GM21723 (cell line): ENCODE results near the gene UBL7.

Source experiments
- ATAC-seq: cut with Tn5 transposase; IDR thresholded peaks from one replicate; pipeline ENCODE4 v1.9.1; 2021; ENCODE audit warnings: mild to moderate bottlenecking, moderate library complexity; ENCODE audit not compliant: unreplicated experiment

Gene UBL7

DNA sequence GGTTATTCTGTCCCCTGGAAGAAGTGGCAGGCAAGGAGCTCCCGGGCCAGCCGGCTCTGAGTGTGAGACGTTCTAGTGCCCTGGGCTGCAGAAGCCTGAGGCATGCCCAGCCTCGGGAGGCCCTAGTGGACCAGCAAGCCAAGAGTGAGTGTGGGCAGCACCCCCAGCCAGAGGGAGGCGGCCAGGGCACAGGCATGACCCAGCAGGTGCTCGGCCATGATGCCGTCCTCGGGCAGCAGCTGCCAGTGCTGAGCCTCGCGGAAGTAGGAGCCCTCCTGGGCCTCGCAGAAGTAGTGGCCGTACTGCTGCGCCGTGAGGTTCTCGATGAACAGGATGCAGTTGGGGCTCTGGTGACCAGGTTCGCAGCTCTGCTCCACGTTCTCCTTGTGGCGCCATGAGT, 50.5 kb downstream of the UBL7 start:
- no peak for ATAC-seq

DNA sequence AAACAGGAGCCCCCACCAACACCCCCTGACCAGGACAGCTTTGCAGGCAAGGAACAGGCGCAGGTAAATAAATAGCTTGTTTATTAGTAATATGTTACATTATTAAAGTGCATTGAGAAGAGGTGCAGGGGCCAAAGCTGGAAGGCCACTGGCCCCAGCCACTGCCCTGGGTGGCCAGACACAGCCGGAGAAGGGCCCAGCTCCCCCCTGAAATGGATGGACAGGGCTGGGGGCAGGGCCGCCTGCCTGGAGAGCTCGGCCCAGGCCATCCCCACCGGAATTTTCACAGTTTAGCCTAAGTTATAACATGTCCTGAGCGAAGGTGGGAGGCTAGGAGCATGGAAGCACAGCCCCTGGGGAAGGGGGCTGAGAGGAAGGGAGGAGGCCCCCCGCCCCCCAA, 51.7 kb downstream of the UBL7 start:
- no peak for ATAC-seq

DNA sequence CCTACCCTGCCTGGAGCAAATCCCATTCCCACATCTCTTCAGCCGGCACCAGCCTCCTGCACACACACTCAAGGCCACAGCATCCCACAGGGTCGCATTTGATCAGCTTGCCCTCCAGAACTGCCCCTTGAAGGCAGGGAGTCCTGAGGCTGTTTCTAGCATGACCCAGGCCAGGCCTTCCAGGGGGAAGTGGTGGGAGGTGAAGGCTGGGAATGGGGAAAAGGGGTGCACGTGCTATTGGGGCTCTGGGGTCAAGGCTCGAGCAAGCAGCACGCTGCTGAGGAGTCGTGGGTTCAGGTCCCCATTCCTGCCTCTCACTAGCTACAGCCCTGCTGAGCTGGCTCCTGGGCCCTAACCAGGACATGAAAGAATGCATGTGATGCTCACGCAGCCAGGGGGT, 52.1 kb downstream of the UBL7 start:
- no peak for ATAC-seq

DNA sequence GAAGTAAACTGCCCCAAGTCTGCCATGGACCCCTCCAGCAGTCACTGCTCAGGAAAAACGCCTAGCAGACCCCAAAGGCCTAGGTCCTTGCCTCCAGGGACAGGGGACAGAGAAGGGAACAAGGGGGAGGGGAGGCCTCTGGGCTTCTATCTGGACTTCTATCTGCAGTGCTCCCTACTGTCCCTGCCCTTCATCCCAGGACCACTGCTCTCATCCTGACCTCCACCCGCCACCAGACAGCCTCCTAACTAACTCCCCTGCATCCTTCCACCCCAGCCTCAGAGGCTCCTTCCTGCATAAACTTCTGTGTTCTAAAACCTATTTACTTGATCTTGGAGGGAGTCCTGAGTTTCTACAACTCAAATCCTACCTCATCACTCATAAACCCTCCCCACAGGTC, 52.6 kb downstream of the UBL7 start:
- ATAC-seq = no peak

DNA sequence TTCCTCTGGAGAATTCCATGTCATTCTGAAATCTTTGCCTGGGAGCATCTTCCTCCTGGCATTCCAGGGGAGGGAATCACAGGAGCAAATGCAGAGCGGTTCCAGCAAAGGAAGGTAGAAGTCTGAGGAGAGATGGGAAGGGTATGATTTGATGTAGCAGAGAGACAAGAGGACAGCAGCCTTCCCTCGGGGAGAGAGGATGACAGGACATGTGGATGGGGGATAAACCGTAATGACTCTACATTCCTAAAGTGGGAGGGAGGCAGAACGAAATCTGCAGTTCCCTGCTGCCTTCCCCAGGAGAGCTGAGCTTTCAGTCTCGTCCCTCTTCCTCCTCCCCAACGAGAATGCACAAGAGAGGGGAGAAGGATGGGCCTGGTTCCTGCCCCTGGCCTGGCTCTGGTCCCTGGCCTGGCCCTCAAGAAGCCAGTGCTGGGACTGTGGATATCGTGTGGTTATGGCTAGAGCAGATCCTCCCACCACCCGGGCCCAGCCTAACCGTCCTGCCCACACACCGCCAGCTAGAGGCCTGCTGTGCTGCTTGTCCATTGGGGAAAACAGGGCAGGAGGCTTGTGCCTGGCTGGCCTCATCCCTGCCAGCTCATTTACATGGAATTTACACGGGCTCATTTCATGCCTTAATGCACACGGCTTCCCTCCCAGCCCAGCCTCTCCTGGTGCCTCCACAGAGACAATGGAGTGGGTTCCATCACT, 53.8 kb downstream of the UBL7 start:
- ATAC-seq = no peak

DNA sequence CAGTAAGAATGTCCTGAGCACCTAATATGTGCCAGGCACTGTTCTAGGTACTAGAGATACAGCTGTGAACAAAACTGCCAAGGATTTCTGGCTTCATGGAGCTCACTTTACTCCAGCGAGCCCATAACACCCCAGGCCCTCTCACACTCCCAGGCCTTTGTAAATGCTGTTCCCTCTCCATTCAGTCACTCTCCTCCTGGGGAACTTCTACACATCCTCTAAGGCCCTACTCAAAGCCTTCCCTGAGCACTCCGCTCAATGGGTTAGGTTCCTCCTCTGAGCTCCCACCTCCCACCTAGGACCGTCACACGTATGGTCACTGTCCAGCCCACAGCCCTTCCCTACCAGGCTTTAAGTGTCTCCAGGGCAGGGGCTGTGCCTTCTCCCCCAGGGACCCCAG, 54.4 kb downstream of the UBL7 start:
- no peak for ATAC-seq

DNA sequence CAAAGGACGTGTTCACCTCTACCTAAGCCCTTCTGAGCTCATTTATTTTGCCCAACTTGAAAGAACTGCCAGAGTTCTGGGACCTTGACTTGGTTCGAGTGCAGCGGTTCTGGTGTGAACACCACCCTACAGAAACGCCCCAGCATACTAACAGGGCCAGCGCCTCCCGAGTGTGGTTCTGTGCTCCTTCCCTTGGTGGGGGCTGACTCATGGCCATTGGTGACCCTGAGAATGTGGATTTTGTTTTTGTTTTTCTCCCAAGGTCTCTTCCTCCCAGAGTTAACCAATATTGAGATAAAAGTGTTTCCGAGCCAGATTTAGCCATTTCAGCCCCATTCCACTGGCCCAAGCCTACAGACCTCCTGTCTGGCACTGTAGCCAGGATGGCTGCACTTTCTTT, 55.1 kb downstream of the UBL7 start:
- ATAC-seq = no peak

DNA sequence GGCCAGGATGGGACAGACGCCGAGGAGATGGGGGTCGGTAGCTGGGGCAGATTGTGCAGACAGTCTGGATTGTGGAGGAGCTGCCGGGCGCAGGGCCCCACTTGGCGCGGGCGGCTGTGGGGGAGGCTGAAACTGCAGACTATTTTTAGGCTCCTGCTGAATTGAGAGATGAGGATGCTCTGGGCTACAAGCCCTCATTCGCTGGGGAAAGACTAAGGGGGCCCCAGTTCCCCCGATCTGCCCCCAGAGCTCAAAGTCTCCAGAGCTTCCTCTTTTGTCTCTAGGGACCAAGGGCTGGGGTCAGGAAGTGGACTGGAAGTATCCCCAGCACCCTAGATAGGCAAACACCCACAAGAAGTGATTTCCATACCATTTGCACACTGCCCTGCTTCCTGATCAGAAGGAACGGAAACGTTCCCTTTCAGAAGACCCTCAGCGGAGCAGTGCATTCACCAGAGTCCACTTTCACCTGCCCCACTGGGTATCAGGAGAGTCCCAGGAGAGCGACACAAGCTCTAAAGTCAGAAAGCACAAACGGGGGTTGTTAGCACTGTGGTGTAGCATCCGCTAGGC, 56.9 kb downstream of the UBL7 start:
- peak; percentile 36 for ATAC-seq

DNA sequence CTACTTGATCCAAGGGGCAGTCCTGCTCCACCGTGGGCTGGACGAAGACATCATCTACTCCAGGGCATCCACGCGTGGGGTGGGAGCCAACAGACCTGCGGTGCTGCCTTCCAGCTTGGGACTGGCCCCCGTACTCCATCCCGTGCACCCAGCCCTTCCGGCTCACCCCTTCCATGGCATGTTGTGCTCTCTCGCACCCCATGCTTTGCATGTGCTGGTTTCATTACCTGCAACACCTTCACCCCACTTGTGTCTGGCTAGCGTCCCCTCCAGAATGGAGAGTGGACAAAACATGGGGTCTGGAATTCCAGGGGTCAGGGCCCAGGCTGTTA, 57.4 kb downstream of the UBL7 start:
- ATAC-seq = no peak

DNA sequence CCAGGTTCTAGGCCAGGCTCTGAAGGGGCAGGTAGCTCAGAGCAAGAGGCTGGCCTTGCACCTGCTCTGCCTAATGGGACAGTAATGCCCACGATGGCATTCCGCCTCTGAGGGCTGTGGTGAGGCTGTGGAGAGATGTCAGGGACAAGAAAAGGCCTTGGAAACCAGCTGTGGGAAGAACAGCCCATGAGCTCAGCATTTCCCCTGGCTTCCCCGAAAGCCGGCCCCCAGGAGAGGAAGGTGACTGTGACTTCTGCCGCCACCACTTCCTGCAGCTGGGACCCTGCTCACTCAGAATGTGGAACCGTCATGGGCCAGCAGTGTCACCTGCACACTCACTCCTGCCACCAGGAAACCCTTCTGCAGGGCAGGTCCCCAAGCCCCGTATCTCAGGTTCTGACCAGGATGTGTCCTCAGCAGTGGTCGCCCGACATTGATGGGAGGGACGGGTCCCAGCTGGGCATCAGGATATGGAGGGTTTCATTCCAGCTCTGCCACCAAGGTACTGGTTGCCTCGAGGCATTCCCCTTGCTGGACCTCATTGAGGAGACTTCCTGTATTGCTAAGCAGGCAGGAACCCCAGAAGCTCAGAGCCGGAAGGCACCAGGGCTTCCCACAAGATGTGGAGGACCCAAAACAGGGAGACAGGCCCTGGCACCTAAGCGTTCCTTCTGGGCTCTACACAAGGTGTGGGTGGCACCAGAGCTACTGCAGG, 57.9 kb downstream of the UBL7 start:
- ATAC-seq = peak; percentile 36

DNA sequence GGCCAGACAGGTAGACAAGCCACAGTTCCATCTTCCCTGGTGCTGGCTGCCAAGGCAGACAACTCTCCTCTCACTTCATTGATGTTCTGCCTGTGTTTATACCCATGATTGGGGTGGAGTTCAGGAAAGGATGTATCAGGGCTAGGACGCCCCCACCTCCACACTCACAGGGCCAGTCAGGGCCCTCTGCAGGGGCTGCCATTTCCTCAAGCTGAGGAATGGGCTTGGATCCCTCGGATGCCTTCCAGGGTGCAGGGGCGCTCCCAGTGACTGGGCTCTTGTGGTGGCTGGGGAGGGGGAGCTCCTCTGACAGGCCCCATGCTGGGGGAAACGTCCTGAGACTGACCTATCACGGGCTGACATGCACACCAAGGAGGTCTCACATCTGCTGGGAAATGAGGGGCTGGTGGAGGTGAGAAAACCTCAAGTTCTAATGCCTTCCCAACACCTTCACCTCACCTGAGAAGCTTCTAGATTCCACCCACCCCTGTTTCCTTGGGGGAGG, 58.6 kb downstream of the UBL7 start:
- no peak for ATAC-seq

DNA sequence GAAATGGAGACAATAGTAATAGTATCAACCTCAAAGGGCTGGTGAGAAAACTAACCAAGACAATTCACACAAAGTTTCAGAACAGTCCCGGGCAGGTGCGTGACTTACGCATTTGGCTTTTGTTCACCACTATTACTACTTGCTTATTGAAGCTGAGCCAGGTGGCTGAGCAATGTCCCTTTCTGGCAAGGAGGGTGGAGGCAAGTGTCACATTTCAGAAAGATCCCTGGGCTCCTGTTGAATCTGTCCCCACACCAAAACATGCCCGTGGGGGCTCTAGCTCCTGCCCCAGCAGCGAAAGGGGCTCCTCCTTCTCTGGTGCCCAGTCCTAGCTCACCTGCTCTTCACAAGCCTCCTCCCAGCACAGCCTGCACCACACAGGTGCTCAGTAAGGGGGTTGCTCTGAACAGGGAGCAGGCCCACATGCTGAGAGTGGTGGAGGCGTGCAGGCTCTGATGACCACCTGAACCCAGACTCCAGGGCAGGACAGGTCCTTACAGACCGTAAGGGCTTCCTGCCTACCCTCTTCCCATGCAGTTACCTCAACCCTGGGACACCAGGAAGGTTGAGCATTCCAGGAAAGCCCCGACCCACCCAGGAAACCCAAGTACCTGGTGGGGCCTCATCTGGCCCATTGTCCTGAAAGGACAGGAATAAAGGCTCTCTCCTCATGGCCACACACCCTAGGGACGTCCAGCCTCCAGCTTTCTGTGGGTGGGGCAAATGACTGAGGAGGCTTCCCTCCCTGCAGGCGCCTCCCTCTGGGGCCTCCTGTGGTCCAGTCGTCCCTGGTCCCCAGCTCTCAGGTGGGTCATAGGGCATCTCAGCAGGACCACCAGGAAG, 59.8 kb downstream of the UBL7 start:
- no peak for ATAC-seq

DNA sequence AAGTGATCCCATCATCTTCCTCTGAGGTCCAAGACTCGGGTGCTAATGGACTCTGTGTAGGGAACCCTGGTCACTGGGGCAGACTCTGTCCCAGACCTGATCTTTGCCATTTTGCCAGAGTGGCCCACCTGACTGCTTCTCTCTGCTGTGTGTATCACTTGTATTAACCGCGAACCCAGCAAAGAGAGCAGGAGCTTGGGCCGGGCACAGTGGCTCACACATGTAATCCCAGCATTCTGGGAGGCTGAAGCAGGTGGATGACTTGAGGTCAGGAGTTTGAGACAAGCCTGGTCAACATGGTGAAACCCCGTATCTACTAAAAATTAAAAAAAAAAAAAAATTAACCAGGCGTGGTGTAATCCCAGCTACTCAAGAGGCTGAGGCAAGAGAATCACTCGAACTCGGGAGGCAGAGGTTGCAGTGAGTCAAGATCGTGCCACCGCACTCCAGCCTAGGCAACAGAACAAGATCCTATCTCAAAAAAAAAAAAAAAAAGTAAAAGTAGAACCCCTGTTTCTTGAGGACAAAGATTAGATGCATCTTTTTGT, 60.6 kb downstream of the UBL7 start:
- ATAC-seq = no peak

DNA sequence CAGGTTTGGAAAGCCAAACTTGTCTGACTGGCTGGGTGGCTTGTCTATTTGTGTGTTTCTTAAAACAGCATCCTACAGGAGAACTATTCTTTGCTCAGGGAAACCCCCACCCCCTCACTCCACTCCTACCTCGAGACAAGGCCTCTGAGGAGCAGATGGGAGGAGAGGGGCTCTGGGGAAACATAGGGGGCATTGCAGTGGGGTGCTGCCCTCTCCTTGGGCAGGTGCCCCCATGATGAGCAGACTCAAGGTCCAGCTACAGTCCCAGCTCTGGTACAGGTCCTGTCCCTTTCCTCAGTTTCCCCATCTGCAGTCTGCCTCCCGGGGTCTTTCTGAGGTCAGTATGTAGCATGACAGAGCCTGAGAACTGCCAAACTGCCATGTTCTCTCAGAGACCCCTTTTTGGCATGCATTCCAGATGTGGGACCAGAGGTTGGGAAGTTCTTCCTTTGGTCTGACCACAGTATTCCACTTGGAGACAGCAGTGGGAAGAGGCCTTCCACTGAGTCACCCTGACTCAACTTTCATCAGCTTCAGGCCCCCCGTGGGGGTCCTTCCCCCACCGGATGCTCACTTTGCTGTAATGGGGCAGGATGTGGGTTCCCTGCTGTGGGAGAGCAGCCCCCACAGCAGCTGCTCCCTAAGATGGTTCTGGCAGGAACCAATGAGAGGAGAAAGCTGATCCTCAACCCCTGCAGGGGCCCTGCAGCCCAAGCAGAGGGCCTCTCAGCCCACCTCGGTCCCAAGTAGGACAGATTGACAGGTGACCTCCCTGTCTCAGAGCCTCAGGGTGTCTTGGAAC, 61.2 kb downstream of the UBL7 start:
- ATAC-seq = no peak

DNA sequence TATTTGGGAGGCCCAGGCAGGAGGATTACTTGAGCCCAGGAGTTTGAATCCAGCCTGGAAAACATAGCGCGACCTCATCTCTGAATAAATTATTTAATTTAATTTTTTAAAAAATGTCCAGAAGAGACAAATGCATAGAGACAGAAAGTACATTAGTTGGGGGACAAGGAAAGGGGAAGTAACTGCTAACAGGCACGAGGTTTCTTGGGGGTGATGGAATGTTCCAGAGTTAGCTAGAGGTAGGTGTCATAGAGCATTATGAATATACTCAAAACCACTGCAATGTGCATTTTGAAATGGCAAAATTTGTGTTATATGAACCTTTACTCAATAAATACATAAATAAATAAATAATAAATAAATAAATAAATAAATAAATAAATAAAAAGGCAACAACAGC, 61.9 kb downstream of the UBL7 start:
- ATAC-seq = no peak

DNA sequence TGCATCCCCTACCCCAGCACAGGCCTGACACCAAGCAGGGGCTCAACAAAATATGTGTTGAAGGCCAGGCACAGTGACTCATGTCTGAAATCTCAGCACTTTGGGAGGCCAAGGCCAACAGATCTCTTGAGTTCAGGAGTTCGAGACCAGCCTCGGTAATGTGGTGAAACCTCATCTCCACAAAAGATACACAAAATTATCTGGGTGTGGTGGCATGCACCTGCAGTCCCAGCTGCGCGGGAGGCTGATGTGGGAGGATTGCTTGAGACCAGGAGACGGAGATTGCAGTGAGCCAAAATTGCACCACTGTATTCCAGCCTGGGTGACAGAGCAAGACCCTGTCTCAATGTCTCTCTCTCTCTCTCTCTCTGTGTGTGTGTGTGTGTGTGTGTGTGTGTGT, 62.8 kb downstream of the UBL7 start:
- ATAC-seq = no peak

DNA sequence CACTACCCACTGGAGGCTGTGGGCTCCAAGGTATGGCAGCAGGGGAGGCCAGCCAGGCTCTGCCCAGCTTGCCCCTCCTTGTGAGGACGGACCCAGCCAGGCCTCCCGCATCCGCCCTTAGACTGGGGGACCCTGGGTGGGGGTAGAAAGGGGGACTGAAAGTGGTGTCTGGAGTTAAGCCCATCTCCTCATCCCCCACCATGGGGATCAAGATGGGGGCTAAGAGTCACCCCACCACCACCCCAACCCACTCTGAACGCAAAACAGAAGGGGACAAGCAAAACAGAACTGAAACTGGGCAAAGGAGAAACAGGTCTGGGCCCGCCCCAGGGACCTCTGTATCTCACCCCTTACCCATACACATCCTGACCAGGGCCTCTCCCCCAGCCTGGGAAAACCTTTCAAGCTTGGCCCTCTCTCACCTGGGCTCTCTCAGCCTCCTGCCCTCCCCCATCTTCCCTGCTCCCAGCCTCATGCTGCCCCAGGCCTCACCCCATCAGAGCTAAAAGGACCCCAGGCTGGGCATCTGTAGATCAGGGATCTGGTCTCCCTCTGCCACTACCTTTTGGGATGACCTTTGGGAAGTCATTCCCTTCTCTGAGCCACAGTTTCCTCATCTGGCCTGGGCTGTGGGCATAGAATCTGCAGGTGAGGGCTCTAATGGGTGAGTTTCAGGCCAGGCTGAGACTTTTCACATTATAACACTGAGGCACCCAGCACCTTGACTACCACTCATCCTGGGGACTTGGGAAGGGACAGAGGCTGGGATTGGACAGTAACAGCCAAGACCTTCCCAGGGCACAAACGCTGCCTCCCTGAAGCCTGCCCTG, 63.5 kb downstream of the UBL7 start:
- no peak for ATAC-seq

DNA sequence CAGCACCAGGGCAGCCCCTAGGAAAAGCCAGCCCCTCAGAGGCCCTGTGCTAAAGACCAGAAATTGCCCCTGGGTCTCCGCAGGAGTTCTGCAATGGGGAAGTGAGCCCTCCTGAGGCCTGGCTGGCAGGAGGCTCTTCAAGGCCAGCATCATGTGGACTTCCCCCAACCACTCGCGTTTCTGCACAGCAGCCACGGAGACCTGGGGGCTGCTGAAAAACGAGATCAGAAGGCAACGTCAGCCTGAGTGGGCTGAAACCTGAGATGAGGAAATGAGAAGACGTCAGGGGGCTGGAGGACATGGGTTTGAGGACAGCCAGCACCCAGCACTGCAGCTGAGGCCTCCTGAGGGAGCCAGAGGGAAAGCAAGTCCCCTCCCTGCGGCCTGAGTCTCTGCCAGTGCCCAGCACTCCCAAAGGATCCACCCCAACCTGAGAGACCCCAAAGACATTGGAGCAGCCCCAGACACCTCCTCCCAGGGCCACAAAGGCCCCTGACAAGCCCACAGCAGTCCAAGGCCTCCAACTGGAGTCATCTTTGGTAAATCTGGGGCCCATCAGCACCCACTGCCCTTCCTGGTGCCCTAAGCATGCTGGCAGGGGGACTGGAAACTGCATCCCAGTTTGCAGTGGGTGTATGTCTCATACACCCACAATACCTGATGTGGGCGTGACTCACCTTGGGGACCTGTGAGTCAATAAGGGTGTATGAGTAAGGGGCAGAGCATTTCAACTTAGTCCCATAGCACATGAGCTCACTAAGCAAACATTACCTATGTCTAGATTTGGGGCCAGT, 64.3 kb downstream of the UBL7 start:
- peak; percentile 37 for ATAC-seq

DNA sequence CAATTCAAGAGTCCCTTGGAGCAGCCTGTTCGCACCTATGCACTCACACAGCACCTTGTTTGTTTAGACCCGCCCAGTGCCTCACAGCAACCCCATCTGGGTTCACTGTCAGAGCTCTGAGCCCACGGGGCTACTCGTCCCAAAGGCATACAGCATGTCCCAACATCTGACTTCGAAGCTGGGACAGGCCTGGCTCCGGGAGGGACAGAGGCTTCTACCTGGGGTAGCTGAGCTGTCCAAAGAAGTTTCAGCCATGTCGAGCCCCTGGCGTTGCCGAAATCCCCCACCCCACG, 64.9 kb downstream of the UBL7 start:
- peak; percentile 1 for ATAC-seq
